SH-SY5Y (cell line): ENCODE data around the gene PPAN.

ENCODE experiments used
- GATA2 ChIP-seq: IDR thresholded peaks from 2 replicates; pipeline ENCODE4 v1.6.1; 2011; ENCODE audit warnings: mild to moderate bottlenecking, low read depth, low read length
- GATA3 ChIP-seq: IDR thresholded peaks from 2 replicates; pipeline ENCODE4 v1.6.1; 2011; ENCODE audit warnings: low read depth, mild to moderate bottlenecking, low read length, moderate library complexity

DNA sequence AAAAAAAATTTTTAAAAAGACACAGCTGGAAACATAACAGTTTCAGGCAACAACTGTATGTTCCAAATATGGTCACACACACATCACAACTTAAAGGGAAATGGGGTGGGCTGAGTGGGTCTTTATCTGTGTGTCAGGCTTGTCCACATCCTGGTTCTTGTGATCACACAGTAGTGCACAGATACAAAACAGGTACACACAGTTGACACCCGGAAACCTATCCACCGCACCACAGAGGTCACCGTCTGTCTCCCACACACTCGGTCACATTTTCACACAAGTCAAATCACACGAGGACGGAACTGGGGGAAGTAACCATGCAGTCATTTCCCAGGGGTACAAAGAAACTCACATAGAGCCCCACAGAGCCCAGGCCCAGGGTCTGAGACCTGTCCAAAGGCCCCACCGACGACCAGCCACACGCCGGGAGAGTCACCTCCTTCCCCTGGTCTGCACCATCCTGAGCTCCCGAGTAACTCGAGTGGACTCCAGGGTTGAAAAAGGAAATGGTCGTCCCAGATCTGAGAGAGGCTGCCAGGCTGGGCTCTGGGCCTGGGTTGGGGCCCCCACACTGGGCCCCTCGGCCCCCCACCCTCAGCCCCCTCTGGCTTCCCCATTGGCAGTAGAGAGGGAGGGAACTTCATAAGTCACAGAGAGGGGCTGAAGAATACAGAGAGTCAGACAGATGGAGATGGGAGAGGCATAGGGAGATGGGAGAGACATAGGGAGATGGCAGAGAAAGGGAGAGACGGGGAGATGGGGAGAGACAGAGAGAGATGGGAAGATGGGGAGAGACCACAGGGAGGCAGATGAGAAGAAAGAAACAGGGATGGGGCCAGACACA is 1.3 kb upstream of the PPAN start:
- TF ChIP-seq GATA2 (no peak), GATA3 (no peak)
